ENCODE data around the gene MROH8. TPM values are rescaled to one million over a fixed set of nuclear protein-coding genes. Genes with fewer than 3 reads are reported as not detected.

Gene MROH8
- total and polyA plus RNA-seq, 2 of the 13 experiments (the other 11 are each of a cell fraction or from before 2014, with no cell fraction given): 2.6 to 5.5 TPM

DNA sequence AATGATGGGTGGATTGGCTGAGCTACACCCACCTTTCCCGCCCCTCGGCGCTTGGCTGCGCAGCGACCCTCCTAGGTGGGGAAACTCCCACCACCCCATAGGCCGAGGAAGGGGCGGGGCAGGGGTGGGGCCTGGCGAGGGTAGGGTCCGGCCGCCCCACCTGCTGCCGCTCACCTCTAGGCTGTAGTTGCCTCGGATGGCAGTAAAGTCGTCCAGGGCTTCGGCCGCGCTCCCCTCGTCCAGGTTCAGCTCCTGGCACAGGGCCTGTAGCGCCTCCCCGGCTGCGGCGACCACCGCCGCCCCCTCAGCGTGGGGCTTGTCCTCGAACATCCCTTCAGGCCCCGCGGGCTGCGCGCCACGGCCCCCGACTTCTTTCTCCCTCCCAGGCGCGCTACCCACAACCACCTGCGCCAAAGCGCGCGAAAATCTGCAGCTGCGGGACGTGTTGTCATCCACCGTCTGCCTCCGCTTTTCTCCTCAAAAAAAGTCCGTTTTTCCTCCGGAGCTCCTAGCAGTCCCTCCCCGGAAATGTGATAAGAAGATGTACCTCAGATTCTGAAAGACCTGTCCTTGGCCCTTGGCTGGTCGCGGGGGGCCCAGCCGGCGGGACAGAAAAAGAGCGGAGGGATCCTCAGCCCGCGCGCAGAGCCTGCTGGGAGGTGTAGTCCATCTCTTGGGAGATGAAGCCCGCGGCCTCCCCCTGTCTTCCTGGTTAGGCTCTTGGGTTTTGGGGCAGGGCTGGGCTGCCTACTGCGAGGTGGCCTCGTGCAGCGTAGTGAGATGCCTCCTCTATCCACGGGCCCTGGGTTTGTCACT is 83.5 kb downstream of the MROH8 start, which contains the start of gene RBL1 (continued):
- TF ChIP-seq, protein P1, sequence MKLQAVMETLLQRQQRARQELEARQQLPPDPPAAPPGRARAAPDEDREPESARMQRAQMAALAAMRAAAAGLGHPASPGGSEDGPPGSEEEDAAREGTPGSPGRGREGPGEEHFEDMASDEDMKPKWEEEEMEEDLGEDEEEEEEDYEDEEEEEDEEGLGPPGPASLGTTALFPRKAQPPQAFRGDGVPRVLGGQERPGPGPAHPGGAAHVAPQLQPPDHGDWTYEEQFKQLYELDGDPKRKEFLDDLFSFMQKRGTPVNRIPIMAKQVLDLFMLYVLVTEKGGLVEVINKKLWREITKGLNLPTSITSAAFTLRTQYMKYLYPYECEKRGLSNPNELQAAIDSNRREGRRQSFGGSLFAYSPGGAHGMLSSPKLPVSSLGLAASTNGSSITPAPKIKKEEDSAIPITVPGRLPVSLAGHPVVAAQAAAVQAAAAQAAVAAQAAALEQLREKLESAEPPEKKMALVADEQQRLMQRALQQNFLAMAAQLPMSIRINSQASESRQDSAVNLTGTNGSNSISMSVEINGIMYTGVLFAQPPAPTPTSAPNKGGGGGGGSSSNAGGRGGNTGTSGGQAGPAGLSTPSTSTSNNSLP (IDR thresholded peaks at IDR 0.05; ENCODE audit: low read depth, low read length): peak; percentile 72
- TF ChIP-seq, protein P2, sequence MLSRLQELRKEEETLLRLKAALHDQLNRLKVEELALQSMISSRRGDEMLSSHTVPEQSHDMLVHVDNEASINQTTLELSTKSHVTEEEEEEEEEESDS (CRISPR knock-in tag; IDR thresholded peaks at IDR 0.05; ENCODE audit: borderline replicate concordance): 0 out of 2 replicates have a peak, but pooled peaks have one; percentile 20
- TF ChIP-seq, protein P3, sequence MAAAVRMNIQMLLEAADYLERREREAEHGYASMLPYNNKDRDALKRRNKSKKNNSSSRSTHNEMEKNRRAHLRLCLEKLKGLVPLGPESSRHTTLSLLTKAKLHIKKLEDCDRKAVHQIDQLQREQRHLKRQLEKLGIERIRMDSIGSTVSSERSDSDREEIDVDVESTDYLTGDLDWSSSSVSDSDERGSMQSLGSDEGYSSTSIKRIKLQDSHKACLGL (CRISPR knock-in tag; IDR thresholded peaks at IDR 0.05): peak; percentile 98
- TF ChIP-seq, protein P4, sequence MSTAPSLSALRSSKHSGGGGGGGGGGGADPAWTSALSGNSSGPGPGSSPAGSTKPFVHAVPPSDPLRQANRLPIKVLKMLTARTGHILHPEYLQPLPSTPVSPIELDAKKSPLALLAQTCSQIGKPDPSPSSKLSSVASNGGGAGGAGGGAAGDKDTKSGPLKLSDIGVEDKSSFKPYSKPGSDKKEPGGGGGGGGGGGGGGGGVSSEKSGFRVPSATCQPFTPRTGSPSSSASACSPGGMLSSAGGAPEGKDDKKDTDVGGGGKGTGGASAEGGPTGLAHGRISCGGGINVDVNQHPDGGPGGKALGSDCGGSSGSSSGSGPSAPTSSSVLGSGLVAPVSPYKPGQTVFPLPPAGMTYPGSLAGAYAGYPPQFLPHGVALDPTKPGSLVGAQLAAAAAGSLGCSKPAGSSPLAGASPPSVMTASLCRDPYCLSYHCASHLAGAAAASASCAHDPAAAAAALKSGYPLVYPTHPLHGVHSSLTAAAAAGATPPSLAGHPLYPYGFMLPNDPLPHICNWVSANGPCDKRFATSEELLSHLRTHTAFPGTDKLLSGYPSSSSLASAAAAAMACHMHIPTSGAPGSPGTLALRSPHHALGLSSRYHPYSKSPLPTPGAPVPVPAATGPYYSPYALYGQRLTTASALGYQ (CRISPR knock-in tag; IDR thresholded peaks at IDR 0.05): peak; percentile 94
- TF ChIP-seq PHF8 (CRISPR knock-in tag; IDR thresholded peaks at IDR 0.05) (peak; percentile 99), TCF7L2 (IDR thresholded peaks at IDR 0.05; ENCODE audit: low read depth, low read length) (no peak), HOXA3 (CRISPR knock-in tag; IDR thresholded peaks at IDR 0.05) (peak; percentile 96), ZMAT3 (CRISPR knock-in tag; conservative IDR thresholded peaks at IDR 0.05) (peak; percentile 79), HOXA9 (CRISPR knock-in tag; IDR thresholded peaks at IDR 0.05; ENCODE audit: borderline replicate concordance) (peak; percentile 98), CHD4 (IDR thresholded peaks at IDR 0.05; ENCODE audit: borderline replicate concordance, low read length) (peak; percentile 77; the same call in 1 of the 2 replicates), ZNF564 (CRISPR knock-in tag; IDR thresholded peaks at IDR 0.05) (peak; percentile 81; the same call in 1 of the 2 replicates), IKZF4 (CRISPR knock-in tag; IDR thresholded peaks at IDR 0.05; ENCODE audit: borderline replicate concordance, low read depth, not compliant biosample characterization) (peak; percentile 97)
- TF ChIP-seq, protein P5, sequence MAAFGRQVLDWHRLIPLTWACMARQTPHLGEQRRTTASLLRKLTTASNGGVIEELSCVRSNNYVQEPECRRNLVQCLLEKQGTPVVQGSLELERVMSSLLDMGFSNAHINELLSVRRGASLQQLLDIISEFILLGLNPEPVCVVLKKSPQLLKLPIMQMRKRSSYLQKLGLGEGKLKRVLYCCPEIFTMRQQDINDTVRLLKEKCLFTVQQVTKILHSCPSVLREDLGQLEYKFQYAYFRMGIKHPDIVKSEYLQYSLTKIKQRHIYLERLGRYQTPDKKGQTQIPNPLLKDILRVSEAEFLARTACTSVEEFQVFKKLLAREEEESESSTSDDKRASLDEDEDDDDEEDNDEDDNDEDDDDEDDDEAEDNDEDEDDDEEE (CRISPR knock-in tag; IDR thresholded peaks at IDR 0.05): peak; percentile 96
- TF ChIP-seq, protein P6, sequence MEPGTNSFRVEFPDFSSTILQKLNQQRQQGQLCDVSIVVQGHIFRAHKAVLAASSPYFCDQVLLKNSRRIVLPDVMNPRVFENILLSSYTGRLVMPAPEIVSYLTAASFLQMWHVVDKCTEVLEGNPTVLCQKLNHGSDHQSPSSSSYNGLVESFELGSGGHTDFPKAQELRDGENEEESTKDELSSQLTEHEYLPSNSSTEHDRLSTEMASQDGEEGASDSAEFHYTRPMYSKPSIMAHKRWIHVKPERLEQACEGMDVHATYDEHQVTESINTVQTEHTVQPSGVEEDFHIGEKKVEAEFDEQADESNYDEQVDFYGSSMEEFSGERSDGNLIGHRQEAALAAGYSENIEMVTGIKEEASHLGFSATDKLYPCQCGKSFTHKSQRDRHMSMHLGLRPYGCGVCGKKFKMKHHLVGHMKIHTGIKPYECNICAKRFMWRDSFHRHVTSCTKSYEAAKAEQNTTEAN (CRISPR knock-in tag; conservative IDR thresholded peaks at IDR 0.05): peak; percentile 93
- TF ChIP-seq, protein P7, sequence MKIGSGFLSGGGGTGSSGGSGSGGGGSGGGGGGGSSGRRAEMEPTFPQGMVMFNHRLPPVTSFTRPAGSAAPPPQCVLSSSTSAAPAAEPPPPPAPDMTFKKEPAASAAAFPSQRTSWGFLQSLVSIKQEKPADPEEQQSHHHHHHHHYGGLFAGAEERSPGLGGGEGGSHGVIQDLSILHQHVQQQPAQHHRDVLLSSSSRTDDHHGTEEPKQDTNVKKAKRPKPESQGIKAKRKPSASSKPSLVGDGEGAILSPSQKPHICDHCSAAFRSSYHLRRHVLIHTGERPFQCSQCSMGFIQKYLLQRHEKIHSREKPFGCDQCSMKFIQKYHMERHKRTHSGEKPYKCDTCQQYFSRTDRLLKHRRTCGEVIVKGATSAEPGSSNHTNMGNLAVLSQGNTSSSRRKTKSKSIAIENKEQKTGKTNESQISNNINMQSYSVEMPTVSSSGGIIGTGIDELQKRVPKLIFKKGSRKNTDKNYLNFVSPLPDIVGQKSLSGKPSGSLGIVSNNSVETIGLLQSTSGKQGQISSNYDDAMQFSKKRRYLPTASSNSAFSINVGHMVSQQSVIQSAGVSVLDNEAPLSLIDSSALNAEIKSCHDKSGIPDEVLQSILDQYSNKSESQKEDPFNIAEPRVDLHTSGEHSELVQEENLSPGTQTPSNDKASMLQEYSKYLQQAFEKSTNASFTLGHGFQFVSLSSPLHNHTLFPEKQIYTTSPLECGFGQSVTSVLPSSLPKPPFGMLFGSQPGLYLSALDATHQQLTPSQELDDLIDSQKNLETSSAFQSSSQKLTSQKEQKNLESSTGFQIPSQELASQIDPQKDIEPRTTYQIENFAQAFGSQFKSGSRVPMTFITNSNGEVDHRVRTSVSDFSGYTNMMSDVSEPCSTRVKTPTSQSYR (CRISPR knock-in tag; IDR thresholded peaks at IDR 0.05; ENCODE audit: borderline replicate concordance): peak; percentile 46; the same call in 1 of the 2 replicates
- TF ChIP-seq, protein P8, sequence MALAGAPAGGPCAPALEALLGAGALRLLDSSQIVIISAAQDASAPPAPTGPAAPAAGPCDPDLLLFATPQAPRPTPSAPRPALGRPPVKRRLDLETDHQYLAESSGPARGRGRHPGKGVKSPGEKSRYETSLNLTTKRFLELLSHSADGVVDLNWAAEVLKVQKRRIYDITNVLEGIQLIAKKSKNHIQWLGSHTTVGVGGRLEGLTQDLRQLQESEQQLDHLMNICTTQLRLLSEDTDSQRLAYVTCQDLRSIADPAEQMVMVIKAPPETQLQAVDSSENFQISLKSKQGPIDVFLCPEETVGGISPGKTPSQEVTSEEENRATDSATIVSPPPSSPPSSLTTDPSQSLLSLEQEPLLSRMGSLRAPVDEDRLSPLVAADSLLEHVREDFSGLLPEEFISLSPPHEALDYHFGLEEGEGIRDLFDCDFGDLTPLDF (CRISPR knock-in tag; IDR thresholded peaks at IDR 0.05): peak; percentile 100

All from HepG2 (cell line).